ENCODE data around the gene CD99L2.

- TF ChIP-seq CTCF (IDR thresholded peaks at IDR 0.05) (no peak), EP300 (IDR thresholded peaks at IDR 0.05) (no peak), POLR2AphosphoS5 (IDR thresholded peaks at IDR 0.05) (no peak)
These were observed 63.8 kb downstream of the CD99L2 start for GRCh38 chrX:150834695-150835094.

Data from gastroesophageal sphincter (tissue), 3 donors.